OCI-LY1 (cell line): ENCODE results near the gene IL10RB.

Experiments used
- EZH2 ChIP-seq: fragments of 200-600 bp; sonication (generic), shearing (Covaris generic); IDR thresholded peaks from 2 replicates; pipeline ENCODE4 v1.8.0; 2017; ENCODE audit warnings: borderline replicate concordance, mixed run types, mild to moderate bottlenecking, antibody characterized with exemption, low read length, moderate library complexity, mixed read lengths
- TF ChIP-seq, protein P1 (sequence below): fragments of 200-600 bp; sonication (generic), shearing (Covaris generic); IDR thresholded peaks from 2 replicates; pipeline ENCODE4 v1.5.1; 2017; ENCODE audit warnings: mild to moderate bottlenecking, antibody characterized with exemption, low read length, moderate library complexity, mixed read lengths

DNA sequence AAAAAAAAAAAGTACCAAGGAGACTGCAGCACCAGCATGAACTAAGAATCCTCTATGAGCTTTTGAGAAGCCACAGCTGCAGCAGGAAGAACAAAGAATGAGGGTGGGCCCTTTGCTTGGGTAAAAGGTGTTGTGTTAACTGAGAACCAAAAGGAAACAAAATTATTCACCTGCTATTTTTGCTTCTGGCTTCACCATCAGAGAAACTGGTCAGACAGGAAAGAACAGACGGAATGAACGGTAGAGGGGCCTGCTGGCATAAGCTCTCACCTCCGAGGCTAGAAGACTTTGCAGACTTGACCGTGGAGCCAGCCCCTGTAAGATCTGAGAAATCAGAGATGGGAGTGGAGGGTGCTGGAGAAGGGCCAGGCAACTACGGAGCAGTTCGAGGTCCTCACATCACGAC lies 27.6 kb downstream of the IL10RB start:
- TF ChIP-seq, protein P1, sequence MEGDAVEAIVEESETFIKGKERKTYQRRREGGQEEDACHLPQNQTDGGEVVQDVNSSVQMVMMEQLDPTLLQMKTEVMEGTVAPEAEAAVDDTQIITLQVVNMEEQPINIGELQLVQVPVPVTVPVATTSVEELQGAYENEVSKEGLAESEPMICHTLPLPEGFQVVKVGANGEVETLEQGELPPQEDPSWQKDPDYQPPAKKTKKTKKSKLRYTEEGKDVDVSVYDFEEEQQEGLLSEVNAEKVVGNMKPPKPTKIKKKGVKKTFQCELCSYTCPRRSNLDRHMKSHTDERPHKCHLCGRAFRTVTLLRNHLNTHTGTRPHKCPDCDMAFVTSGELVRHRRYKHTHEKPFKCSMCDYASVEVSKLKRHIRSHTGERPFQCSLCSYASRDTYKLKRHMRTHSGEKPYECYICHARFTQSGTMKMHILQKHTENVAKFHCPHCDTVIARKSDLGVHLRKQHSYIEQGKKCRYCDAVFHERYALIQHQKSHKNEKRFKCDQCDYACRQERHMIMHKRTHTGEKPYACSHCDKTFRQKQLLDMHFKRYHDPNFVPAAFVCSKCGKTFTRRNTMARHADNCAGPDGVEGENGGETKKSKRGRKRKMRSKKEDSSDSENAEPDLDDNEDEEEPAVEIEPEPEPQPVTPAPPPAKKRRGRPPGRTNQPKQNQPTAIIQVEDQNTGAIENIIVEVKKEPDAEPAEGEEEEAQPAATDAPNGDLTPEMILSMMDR = no peak
- no peak for TF ChIP-seq EZH2
